Measurements from ENCODE around the gene ZBTB7C.

ZBTB7C gene

GRCh38 chr18:48263192-48263853 lies 145.9 kb downstream of the ZBTB7C start:
- H3K9me2 ChIP-seq (replicated peaks; ENCODE audit: low read depth, low read length): no peaks in the 10 kb centered on the region
- no peak for TF ChIP-seq EZH2phosphoT487 (IDR thresholded peaks at IDR 0.05; ENCODE audit: borderline replicate concordance)
- TF ChIP-seq CTCF (conservative IDR thresholded peaks at IDR 0.05; ENCODE audit: low read length): no peak

GRCh38 chr18:48260237-48260636 lies 148.9 kb downstream of the ZBTB7C start:
- H3K4me1 ChIP-seq (ENCODE audit: insufficient read depth, low read length, poor library complexity, severe bottlenecking): no peaks in the 10 kb centered on the region
- H4K20me1 ChIP-seq (ENCODE audit: insufficient read depth, low read length, poor library complexity, severe bottlenecking): no peaks in the 10 kb centered on the region
- TF ChIP-seq EZH2phosphoT487 (IDR thresholded peaks at IDR 0.05; ENCODE audit: borderline replicate concordance): no peak
- TF ChIP-seq CTCF (conservative IDR thresholded peaks at IDR 0.05; ENCODE audit: low read length): no peak
- H3K27me3 ChIP-seq (ENCODE audit: insufficient read depth, low read length, poor library complexity, severe bottlenecking): peaks cover 8% of the 10 kb centered on the region
- no peak overlapping the region for H3K4me2 ChIP-seq (ENCODE audit: low read depth, low read length, poor library complexity, severe bottlenecking)
- H3K79me2 ChIP-seq (ENCODE audit: insufficient read depth, low read length): no peaks in the 10 kb centered on the region
- H3K36me3 ChIP-seq (ENCODE audit: insufficient read depth, low read length): no peaks in the 10 kb centered on the region
- H3K9ac ChIP-seq (ENCODE audit: low read depth, low read length, poor library complexity, severe bottlenecking): no peak overlapping the region
- H3K9me2 ChIP-seq (replicated peaks; ENCODE audit: low read depth, low read length): no peaks in the 10 kb centered on the region
- H3F3A ChIP-seq (ENCODE audit: low read depth): no peaks in the 10 kb centered on the region
- no peak overlapping the region for H2AFZ ChIP-seq (ENCODE audit: low read length)
- H3K4me3 ChIP-seq (ENCODE audit: low read length, poor library complexity, severe bottlenecking): no peak overlapping the region
- no peaks in the 10 kb centered on the region for H3K9me3 ChIP-seq (ENCODE audit: insufficient read depth, low read depth, low read length)

More at GRCh38 chr18:48263192-48263853, 145.9 kb downstream of the ZBTB7C start:
- no peak overlapping the region for H3K4me3 ChIP-seq (ENCODE audit: low read length, poor library complexity, severe bottlenecking)
- no peak overlapping the region for H3K9ac ChIP-seq (ENCODE audit: low read depth, low read length, poor library complexity, severe bottlenecking)
- H3K4me2 ChIP-seq (ENCODE audit: low read depth, low read length, poor library complexity, severe bottlenecking): no peak overlapping the region
- H3K27me3 ChIP-seq (ENCODE audit: insufficient read depth, low read length, poor library complexity, severe bottlenecking): no peaks in the 10 kb centered on the region
- H3K36me3 ChIP-seq (ENCODE audit: insufficient read depth, low read length): no peaks in the 10 kb centered on the region
- no peaks in the 10 kb centered on the region for H3F3A ChIP-seq (ENCODE audit: low read depth)
- H3K4me1 ChIP-seq (ENCODE audit: insufficient read depth, low read length, poor library complexity, severe bottlenecking): no peaks in the 10 kb centered on the region
- no peak overlapping the region for H2AFZ ChIP-seq (ENCODE audit: low read length)
- no peaks in the 10 kb centered on the region; the same call in 1 of the 2 replicates for H3K9me3 ChIP-seq (ENCODE audit: insufficient read depth, low read depth, low read length)
- no peaks in the 10 kb centered on the region for H3K79me2 ChIP-seq (ENCODE audit: insufficient read depth, low read length)
- H4K20me1 ChIP-seq (ENCODE audit: insufficient read depth, low read length, poor library complexity, severe bottlenecking): no peaks in the 10 kb centered on the region

- Histone ChIP-seq H3F3A (ENCODE audit: low read depth) (no peaks in the 10 kb centered on the region), H4K20me1 (ENCODE audit: insufficient read depth, low read length, poor library complexity, severe bottlenecking) (no peaks in the 10 kb centered on the region), H3K79me2 (ENCODE audit: insufficient read depth, low read length) (no peaks in the 10 kb centered on the region), H3K9ac (ENCODE audit: low read depth, low read length, poor library complexity, severe bottlenecking) (no peak overlapping the region), H3K36me3 (ENCODE audit: insufficient read depth, low read length) (no peaks in the 10 kb centered on the region), H3K9me2 (replicated peaks; ENCODE audit: low read depth, low read length) (no peaks in the 10 kb centered on the region), H3K4me1 (ENCODE audit: insufficient read depth, low read length, poor library complexity, severe bottlenecking) (no peaks in the 10 kb centered on the region), H3K9me3 (ENCODE audit: insufficient read depth, low read depth, low read length) (no peaks in the 10 kb centered on the region), H2AFZ (ENCODE audit: low read length) (no peak overlapping the region), H3K27me3 (ENCODE audit: insufficient read depth, low read length, poor library complexity, severe bottlenecking) (peaks cover 17% of the 10 kb centered on the region), H3K4me3 (ENCODE audit: low read length, poor library complexity, severe bottlenecking) (no peak overlapping the region), H3K4me2 (ENCODE audit: low read depth, low read length, poor library complexity, severe bottlenecking) (no peak overlapping the region)
- TF ChIP-seq EZH2phosphoT487 (IDR thresholded peaks at IDR 0.05; ENCODE audit: borderline replicate concordance) (no peak), CTCF (conservative IDR thresholded peaks at IDR 0.05; ENCODE audit: low read length) (no peak)
Measured at GRCh38 chr18:48256848-48257247, 152.3 kb downstream of the ZBTB7C start.

Measured in Loucy (cell line).